Liver (tissue), 9 donors: ENCODE measurements around the gene KCNA5. TPM values are rescaled to one million over a fixed set of nuclear protein-coding genes. Genes with fewer than 3 reads are reported as not detected.

Source experiments
- DNase-seq: peaks from one replicate; pipeline ENCODE4 v3.0.0-alpha.2; 2017; ENCODE audit warnings: low spot score
- H3K27ac ChIP-seq, 2 donors: one replicate each; pipeline ENCODE4 v1.7.0; 2013; ENCODE audit warnings: inconsistent platforms in 2 of 2, low read length in 2 of 2, control low read depth in 1 of 2, low read depth in 1 of 2, mild to moderate bottlenecking in 1 of 2
- H3K27me3 ChIP-seq, 4 donors: one replicate each; pipeline versions ENCODE4 v1.6.1 to v1.7.0; 2013; ENCODE audit warnings: low read length in 3 of 4, inconsistent platforms in 1 of 4, mild to moderate bottlenecking in 1 of 4, moderate library complexity in 1 of 4; ENCODE audit not compliant: control insufficient read depth in 4 of 4, insufficient read depth in 4 of 4
- H3K36me3 ChIP-seq, 4 donors: one replicate each; pipeline versions ENCODE4 v1.6.1 to v1.7.0; 2013; ENCODE audit warnings: low read length in 3 of 4, mild to moderate bottlenecking in 3 of 4, low read depth in 1 of 4, moderate library complexity in 1 of 4; ENCODE audit not compliant: control insufficient read depth in 4 of 4, insufficient read depth in 3 of 4
- H3K4me1 ChIP-seq, 4 donors: one replicate each; pipeline versions ENCODE4 v1.6.1 to v1.7.0; 2013; ENCODE audit warnings: low read length in 3 of 4, mild to moderate bottlenecking in 3 of 4, moderate library complexity in 1 of 4; ENCODE audit not compliant: control insufficient read depth in 4 of 4, insufficient read depth in 4 of 4
- H3K4me3 ChIP-seq, 3 donors: one replicate each; pipeline versions ENCODE4 v1.6.1 to v1.7.0; 2013; ENCODE audit warnings: low read length in 3 of 3, control low read depth in 1 of 3, low read depth in 1 of 3, mild to moderate bottlenecking in 1 of 3
- H3K9ac ChIP-seq, 2 donors: one replicate each; pipeline ENCODE4 v1.7.0; 2013; ENCODE audit warnings: low read length in 2 of 2, mild to moderate bottlenecking in 2 of 2, moderate library complexity in 2 of 2, control low read depth in 1 of 2, low read depth in 1 of 2
- H3K9me3 ChIP-seq, 4 donors: one replicate each; pipeline versions ENCODE4 v1.6.1 to v1.7.0; 2013; ENCODE audit warnings: low read length in 3 of 4; ENCODE audit not compliant: control insufficient read depth in 4 of 4
- EGR1 ChIP-seq, 2 donors: IDR thresholded peaks; 2 replicates each; pipeline ENCODE4 v1.6.1; 2016 to 2018; ENCODE audit warnings: antibody characterized with exemption in 2 of 2, low read depth in 2 of 2
- FOXA1 ChIP-seq: IDR thresholded peaks from 2 replicates; pipeline ENCODE4 v1.6.1; 2016; ENCODE audit warnings: antibody characterized with exemption
- FOXA2 ChIP-seq: IDR thresholded peaks from 2 replicates; pipeline ENCODE4 v1.6.1; 2016; ENCODE audit warnings: antibody characterized with exemption
- GABPA ChIP-seq, 2 donors: IDR thresholded peaks in 1 of 2; conservative IDR thresholded peaks in 1 of 2; 2 replicates each; pipeline ENCODE4 v1.6.1; 2016; ENCODE audit warnings: antibody characterized with exemption in 2 of 2, mild to moderate bottlenecking in 1 of 2, moderate library complexity in 1 of 2
- HNF4G ChIP-seq: IDR thresholded peaks from 2 replicates; pipeline ENCODE4 v1.6.1; 2016; ENCODE audit warnings: antibody characterized with exemption
- JUND ChIP-seq, 2 donors: IDR thresholded peaks; 2 replicates each; pipeline ENCODE4 v1.6.1; 2016; ENCODE audit warnings: antibody characterized with exemption in 2 of 2
- RAD21 ChIP-seq, 2 donors: IDR thresholded peaks; 2 replicates each; pipeline ENCODE4 v1.6.1; 2016; ENCODE audit warnings: antibody characterized with exemption in 2 of 2, mild to moderate bottlenecking in 2 of 2
- RXRA ChIP-seq, 2 donors: IDR thresholded peaks; 2 replicates each; pipeline ENCODE4 v1.6.1; 2017 to 2018; ENCODE audit warnings: antibody characterized with exemption in 2 of 2, mild to moderate bottlenecking in 1 of 2
- SP1 ChIP-seq: IDR thresholded peaks from 2 replicates; pipeline ENCODE4 v1.6.1; 2018; ENCODE audit warnings: antibody characterized with exemption, mild to moderate bottlenecking
- YY1 ChIP-seq: IDR thresholded peaks from 2 replicates; pipeline ENCODE4 v1.6.1; 2016; ENCODE audit warnings: antibody characterized with exemption, mild to moderate bottlenecking
- WGBS: extraction: QIAGEN DNeasy Blood & Tissue Kit; methylation state at CpG from one replicate; pipeline ENCODE4 v1.1.7; 2013; 5-methylcytosine and 5-hydroxymethylcytosine counted together
- polyA plus RNA-seq, 2 donors: library from polyadenylated mRNA; stranded (reverse) in 1 of 2; unstranded in 1 of 2; fragments of 200-250 nt in 1 of 2; fragments of >200 nt in 1 of 2; fragmentation: Nextera tagmentation in 1 of 2; extraction: Ambion mirVana in 1 of 2; gene quantifications; one replicate each; pipeline versions ENCODE4 v1.2.1 to v1.2.3, GENCODE V29; 2013 to 2015
- total RNA-seq, 2 donors: library from RNA; depleted of rRNA; stranded (reverse); fragments of >200 nt; gene quantifications; one replicate each; pipeline ENCODE4 v1.2.3, GENCODE V29; 2014
- TF ChIP-seq, protein P1 (sequence below): IDR thresholded peaks from 2 replicates; pipeline ENCODE4 v1.6.1; 2016; ENCODE audit warnings: antibody characterized with exemption, mild to moderate bottlenecking
- TF ChIP-seq, protein P2 (sequence below): IDR thresholded peaks from 2 replicates; pipeline ENCODE4 v1.6.1; 2016; ENCODE audit warnings: antibody characterized with exemption
- TF ChIP-seq, protein P3 (sequence below): IDR thresholded peaks from 2 replicates; pipeline ENCODE4 v1.6.1; 2016; ENCODE audit warnings: antibody characterized with exemption
- TF ChIP-seq, protein P4 (sequence below): fragments of 150-350 bp; IDR thresholded peaks from 2 replicates; pipeline ENCODE4 v1.5.1; 2017; ENCODE audit warnings: improper control_type of control experiment, low read depth, low read length; ENCODE audit not compliant: missing input control
- donor health status: healthy.
- donor health status: healthy.
- donor health status: healthy.
- donor health status: healthy.
- donor health status: healthy.

Gene KCNA5
- total and polyA plus RNA-seq, 4 donors: 0.09 to 0.42 (median 0.12) TPM; not detected in 1

DNA sequence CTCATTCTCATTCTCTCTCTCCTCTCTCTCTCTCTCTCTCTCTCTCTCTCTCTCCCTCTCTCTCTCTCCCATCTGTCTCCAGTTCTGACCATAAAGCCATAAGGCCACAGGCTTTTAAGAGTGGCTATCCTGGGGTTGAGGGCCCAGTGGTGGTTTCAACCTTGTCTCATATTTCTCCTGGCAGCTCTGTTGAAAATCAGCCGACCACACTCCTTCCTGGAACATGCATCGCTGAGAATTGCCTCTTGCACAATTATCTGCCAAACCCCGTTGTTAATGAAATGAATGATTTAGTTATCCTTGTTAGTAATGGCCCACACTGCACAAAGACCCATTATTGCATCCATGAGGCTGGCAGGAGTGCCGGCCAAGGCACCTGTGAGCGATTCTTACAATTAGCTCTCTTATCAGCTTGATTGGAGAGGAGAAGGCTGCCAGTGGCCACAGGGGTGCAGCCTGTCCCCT lies 30.4 kb upstream of the KCNA5 start:
- no peak overlapping the region for H3K27ac ChIP-seq
- H3K4me1 ChIP-seq: no peaks in the 10 kb centered on the region
- 72% methylated on average over 5 of the region's 5 CpGs for WGBS
- no peak overlapping the region for H3K9ac ChIP-seq
- H3K4me3 ChIP-seq: no peak overlapping the region
- TF ChIP-seq, protein P1, sequence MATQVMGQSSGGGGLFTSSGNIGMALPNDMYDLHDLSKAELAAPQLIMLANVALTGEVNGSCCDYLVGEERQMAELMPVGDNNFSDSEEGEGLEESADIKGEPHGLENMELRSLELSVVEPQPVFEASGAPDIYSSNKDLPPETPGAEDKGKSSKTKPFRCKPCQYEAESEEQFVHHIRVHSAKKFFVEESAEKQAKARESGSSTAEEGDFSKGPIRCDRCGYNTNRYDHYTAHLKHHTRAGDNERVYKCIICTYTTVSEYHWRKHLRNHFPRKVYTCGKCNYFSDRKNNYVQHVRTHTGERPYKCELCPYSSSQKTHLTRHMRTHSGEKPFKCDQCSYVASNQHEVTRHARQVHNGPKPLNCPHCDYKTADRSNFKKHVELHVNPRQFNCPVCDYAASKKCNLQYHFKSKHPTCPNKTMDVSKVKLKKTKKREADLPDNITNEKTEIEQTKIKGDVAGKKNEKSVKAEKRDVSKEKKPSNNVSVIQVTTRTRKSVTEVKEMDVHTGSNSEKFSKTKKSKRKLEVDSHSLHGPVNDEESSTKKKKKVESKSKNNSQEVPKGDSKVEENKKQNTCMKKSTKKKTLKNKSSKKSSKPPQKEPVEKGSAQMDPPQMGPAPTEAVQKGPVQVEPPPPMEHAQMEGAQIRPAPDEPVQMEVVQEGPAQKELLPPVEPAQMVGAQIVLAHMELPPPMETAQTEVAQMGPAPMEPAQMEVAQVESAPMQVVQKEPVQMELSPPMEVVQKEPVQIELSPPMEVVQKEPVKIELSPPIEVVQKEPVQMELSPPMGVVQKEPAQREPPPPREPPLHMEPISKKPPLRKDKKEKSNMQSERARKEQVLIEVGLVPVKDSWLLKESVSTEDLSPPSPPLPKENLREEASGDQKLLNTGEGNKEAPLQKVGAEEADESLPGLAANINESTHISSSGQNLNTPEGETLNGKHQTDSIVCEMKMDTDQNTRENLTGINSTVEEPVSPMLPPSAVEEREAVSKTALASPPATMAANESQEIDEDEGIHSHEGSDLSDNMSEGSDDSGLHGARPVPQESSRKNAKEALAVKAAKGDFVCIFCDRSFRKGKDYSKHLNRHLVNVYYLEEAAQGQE: no peak
- TF ChIP-seq YY1: no peak
- TF ChIP-seq EGR1 (IDR thresholded peaks at IDR 0.05; ENCODE audit: low read depth in 2 of 2): no peak
- TF ChIP-seq, protein P2, sequence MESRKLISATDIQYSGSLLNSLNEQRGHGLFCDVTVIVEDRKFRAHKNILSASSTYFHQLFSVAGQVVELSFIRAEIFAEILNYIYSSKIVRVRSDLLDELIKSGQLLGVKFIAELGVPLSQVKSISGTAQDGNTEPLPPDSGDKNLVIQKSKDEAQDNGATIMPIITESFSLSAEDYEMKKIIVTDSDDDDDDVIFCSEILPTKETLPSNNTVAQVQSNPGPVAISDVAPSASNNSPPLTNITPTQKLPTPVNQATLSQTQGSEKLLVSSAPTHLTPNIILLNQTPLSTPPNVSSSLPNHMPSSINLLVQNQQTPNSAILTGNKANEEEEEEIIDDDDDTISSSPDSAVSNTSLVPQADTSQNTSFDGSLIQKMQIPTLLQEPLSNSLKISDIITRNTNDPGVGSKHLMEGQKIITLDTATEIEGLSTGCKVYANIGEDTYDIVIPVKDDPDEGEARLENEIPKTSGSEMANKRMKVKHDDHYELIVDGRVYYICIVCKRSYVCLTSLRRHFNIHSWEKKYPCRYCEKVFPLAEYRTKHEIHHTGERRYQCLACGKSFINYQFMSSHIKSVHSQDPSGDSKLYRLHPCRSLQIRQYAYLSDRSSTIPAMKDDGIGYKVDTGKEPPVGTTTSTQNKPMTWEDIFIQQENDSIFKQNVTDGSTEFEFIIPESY: no peak
- no peak for TF ChIP-seq RXRA (IDR thresholded peaks at IDR 0.05)
- TF ChIP-seq, protein P3, sequence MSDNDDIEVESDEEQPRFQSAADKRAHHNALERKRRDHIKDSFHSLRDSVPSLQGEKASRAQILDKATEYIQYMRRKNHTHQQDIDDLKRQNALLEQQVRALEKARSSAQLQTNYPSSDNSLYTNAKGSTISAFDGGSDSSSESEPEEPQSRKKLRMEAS: no peak
- no peak for TF ChIP-seq FOXA1
- no peak for TF ChIP-seq SP1
- no peak for TF ChIP-seq JUND (IDR thresholded peaks at IDR 0.05)
- TF ChIP-seq, protein P4, sequence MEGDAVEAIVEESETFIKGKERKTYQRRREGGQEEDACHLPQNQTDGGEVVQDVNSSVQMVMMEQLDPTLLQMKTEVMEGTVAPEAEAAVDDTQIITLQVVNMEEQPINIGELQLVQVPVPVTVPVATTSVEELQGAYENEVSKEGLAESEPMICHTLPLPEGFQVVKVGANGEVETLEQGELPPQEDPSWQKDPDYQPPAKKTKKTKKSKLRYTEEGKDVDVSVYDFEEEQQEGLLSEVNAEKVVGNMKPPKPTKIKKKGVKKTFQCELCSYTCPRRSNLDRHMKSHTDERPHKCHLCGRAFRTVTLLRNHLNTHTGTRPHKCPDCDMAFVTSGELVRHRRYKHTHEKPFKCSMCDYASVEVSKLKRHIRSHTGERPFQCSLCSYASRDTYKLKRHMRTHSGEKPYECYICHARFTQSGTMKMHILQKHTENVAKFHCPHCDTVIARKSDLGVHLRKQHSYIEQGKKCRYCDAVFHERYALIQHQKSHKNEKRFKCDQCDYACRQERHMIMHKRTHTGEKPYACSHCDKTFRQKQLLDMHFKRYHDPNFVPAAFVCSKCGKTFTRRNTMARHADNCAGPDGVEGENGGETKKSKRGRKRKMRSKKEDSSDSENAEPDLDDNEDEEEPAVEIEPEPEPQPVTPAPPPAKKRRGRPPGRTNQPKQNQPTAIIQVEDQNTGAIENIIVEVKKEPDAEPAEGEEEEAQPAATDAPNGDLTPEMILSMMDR: no peak
- no peak for TF ChIP-seq RAD21 (IDR thresholded peaks at IDR 0.05)
- H3K9me3 ChIP-seq: no peaks in the 10 kb centered on the region
- no peaks in the 10 kb centered on the region for H3K36me3 ChIP-seq
- no peak for DNase-seq
- H3K27me3 ChIP-seq: no peaks in the 10 kb centered on the region

DNA sequence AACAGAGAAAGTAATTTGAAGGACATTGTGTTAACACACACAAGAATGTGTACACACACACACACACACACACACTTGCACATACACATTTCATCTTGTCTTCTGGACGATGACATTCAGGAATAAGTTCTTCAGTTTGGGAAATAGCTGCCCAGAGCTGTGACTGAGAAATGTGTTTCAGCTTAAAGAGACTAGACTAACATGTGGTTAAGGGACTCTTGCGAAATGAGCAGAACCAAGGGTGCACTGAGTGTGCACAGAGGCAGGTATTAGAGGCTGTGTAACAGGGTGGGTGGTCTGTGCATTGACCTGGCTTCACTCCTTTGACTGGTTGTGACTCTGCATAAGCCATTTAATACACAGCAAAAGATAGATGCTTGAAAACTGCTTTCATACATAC lies 29.4 kb upstream of the KCNA5 start:
- TF ChIP-seq, protein P2: no peak
- TF ChIP-seq, protein P3: no peak
- TF ChIP-seq JUND (IDR thresholded peaks at IDR 0.05): no peak
- no peak for TF ChIP-seq FOXA2
- no peak for TF ChIP-seq HNF4G
- TF ChIP-seq, protein P1: no peak
- no peak for TF ChIP-seq RAD21 (IDR thresholded peaks at IDR 0.05)
- TF ChIP-seq GABPA (IDR thresholded peaks at IDR 0.05 in 1 of 2, conservative IDR thresholded peaks at IDR 0.05 in 1 of 2): no peak
- no peak for TF ChIP-seq RXRA (IDR thresholded peaks at IDR 0.05)
- Histone ChIP-seq H3K36me3 (no peaks in the 10 kb centered on the region), H3K9me3 (no peaks in the 10 kb centered on the region), H3K4me1 (no peaks in the 10 kb centered on the region), H3K9ac (no peak overlapping the region), H3K27ac (no peak overlapping the region), H3K4me3 (no peak overlapping the region), H3K27me3 (no peaks in the 10 kb centered on the region)
- no peak for DNase-seq
- 79% methylated on average over 2 of the region's 2 CpGs for WGBS
